Neural cell (in vitro differentiated cells): ENCODE data around the gene PDE4D.

Experiments
- CTCF ChIP-seq: fragments of 450-650 bp; IDR thresholded peaks from 2 replicates; pipeline ENCODE4 v1.5.1; 2014; ENCODE audit warnings: antibody characterized with exemption, mild to moderate bottlenecking, moderate library complexity; ENCODE audit not compliant: poor library complexity, severe bottlenecking
- EP300 ChIP-seq: fragments of 450-650 bp; conservative IDR thresholded peaks from 2 replicates; pipeline ENCODE4 v1.6.1; 2014; ENCODE audit warnings: antibody characterized with exemption, mild to moderate bottlenecking, moderate library complexity; ENCODE audit not compliant: poor library complexity, severe bottlenecking
- MXI1 ChIP-seq: fragments of 450-650 bp; conservative IDR thresholded peaks from 2 replicates; pipeline ENCODE4 v1.6.1; 2014; ENCODE audit warnings: antibody characterized with exemption, mild to moderate bottlenecking; ENCODE audit not compliant: poor library complexity, severe bottlenecking
- REST ChIP-seq: IDR thresholded peaks from 2 replicates; pipeline ENCODE4 v1.6.1; 2012; ENCODE audit warnings: borderline replicate concordance
- TAF1 ChIP-seq: IDR thresholded peaks from 2 replicates; pipeline ENCODE4 v1.6.1; 2012; ENCODE audit warnings: low read depth

GRCh38 chr5:59548807-59549357 lies 344.6 kb downstream of the PDE4D start:
- TF ChIP-seq MXI1, result no peak
- no peak for TF ChIP-seq CTCF
- TF ChIP-seq REST, result no peak
- TF ChIP-seq EP300, result no peak
- TF ChIP-seq TAF1, result no peak
